ENCODE data around the gene DVL2. TPM values are rescaled to one million over a fixed set of nuclear protein-coding genes. Genes with fewer than 3 reads are reported as not detected.
"Not testable (repeated sequence)": the region's sequence is repeated elsewhere in the genome, so short reads cannot be mapped to it uniquely, and the experiment has no call there.

DVL2 gene
- total and polyA plus RNA-seq, 7 donors, result 10.0 to 22.1 (median 13.1) TPM

- Histone ChIP-seq H3K27me3 (ENCODE audit: insufficient read depth in 3 of 3, low read length in 2 of 3) (peaks cover 0 to 3% (median 0%) of the 10 kb centered on the region in 3 donors), H3K36me3 (ENCODE audit: insufficient read depth in 1 of 2, low read depth in 1 of 2) (no peaks in the 10 kb centered on the region), H3K27ac (no peak overlapping the region), H3K9me3 (no peaks in the 10 kb centered on the region), H3K4me3 (no peak overlapping the region), H3K4me1 (no peaks in the 10 kb centered on the region)
- no peak for TF ChIP-seq CTCF (IDR thresholded peaks at IDR 0.05)
- WGBS, 3 donors, result 82 to 85% (median 84%) methylated on average over 6 of the region's 6 CpGs
- no peak for DNase-seq
- no peak for ATAC-seq
- intact Hi-C loops (cut with DNase I), result no loop called here
Observed at GRCh38 chr17:7184647-7185046, 49.7 kb downstream of the DVL2 start.

GRCh38 chr17:7184091-7184488 is 50.2 kb downstream of the DVL2 start:
- Histone ChIP-seq H3K27ac (no peak overlapping the region), H3K9me3 (no peaks in the 10 kb centered on the region), H3K36me3 (ENCODE audit: insufficient read depth in 1 of 2, low read depth in 1 of 2) (no peaks in the 10 kb centered on the region), H3K4me3 (no peak overlapping the region), H3K27me3 (ENCODE audit: insufficient read depth in 3 of 3, low read length in 2 of 3) (peaks cover 0 to 7% (median 0%) of the 10 kb centered on the region in 3 donors), H3K4me1 (no peaks in the 10 kb centered on the region)
- TF ChIP-seq CTCF (IDR thresholded peaks at IDR 0.05), result no peak
- intact Hi-C loops (cut with DNase I), result no loop called here
- ATAC-seq (no peak), DNase-seq (no peak)
- 74 to 76% (median 75%) methylated on average over 14 of the region's 14 CpGs for WGBS, 3 donors

- TF ChIP-seq CTCF (IDR thresholded peaks at IDR 0.05), result no peak
- Histone ChIP-seq H3K4me1 (no peaks in the 10 kb centered on the region), H3K9me3 (no peaks in the 10 kb centered on the region), H3K36me3 (ENCODE audit: insufficient read depth in 1 of 2, low read depth in 1 of 2) (no peaks in the 10 kb centered on the region), H3K27me3 (ENCODE audit: insufficient read depth in 3 of 3, low read length in 2 of 3) (peaks cover 0 to 7% (median 0%) of the 10 kb centered on the region in 3 donors), H3K27ac (no peak overlapping the region), H3K4me3 (no peak overlapping the region)
- WGBS, 3 donors, result 83 to 87% (median 87%) methylated on average over 7 of the region's 7 CpGs
- ATAC-seq, result no peak
- intact Hi-C loops (cut with DNase I), result no loop called here
- no peak for DNase-seq
Observed at GRCh38 chr17:7183433-7184090, 50.8 kb downstream of the DVL2 start.

- peaks cover 0 to 19% (median 9%) of the 10 kb centered on the region in 3 donors for H3K27me3 ChIP-seq (ENCODE audit: insufficient read depth in 3 of 3, low read length in 2 of 3)
- H3K9me3 ChIP-seq; H3K4me1 ChIP-seq; H3K27ac ChIP-seq; intact Hi-C loops (cut with DNase I); H3K4me3 ChIP-seq; ATAC-seq; DNase-seq; H3K36me3 ChIP-seq (ENCODE audit: insufficient read depth in 1 of 2, low read depth in 1 of 2): not testable (repeated sequence)
- 88 to 95% (median 93%) methylated on average over 2 of the region's 2 CpGs for WGBS, 3 donors
Observed at GRCh38 chr17:7182101-7182500, 52.2 kb downstream of the DVL2 start.

- DNase-seq, result no peak
- H3K9me3 ChIP-seq, result no peaks in the 10 kb centered on the region
- WGBS, 3 donors, result 50 to 54% (median 51%) methylated on average over 20 of the region's 20 CpGs
- H3K36me3 ChIP-seq (ENCODE audit: insufficient read depth in 1 of 2, low read depth in 1 of 2), result no peaks in the 10 kb centered on the region
- intact Hi-C loops (cut with DNase I), result loop anchor here in 1 of 2 donors (5.0 kb wide), 1 partner anchor 127 kb away; no protein-coding TSS in a partner anchor
- no peak within 1 kb of the TSS for H3K4me3 ChIP-seq
- no peak for TF ChIP-seq CTCF (IDR thresholded peaks at IDR 0.05)
- peaks cover 8% of the 10 kb centered on the region for H3K4me1 ChIP-seq
- H3K27me3 ChIP-seq (ENCODE audit: insufficient read depth in 3 of 3, low read length in 2 of 3), result peaks cover 0 to 39% (median 14%) of the 10 kb centered on the region in 3 donors
- ATAC-seq, result peak in 1 of 4 donors; percentile 13
- no peak within 1 kb of the TSS for H3K27ac ChIP-seq
Observed at GRCh38 chr17:7179317-7180254, 54.7 kb downstream of the DVL2 start, which contains the start of gene ASGR1. Gene ASGR1 (minus strand): TSS chr17:7179370. CDS start chr17:7178563, 807 bp downstream.
